Smooth muscle cell of bladder (primary cell): ENCODE results near the gene HSFX2. TPM values are rescaled to one million over a fixed set of nuclear protein-coding genes. Genes with fewer than 3 reads are reported as not detected.

Source experiments
- total RNA-seq: library from RNA; depleted of rRNA; stranded (reverse); fragments of >200 nt; gene quantifications from 2 replicates; pipeline ENCODE4 v1.2.3, GENCODE V29; 2014

The HSFX2 gene, protein sequence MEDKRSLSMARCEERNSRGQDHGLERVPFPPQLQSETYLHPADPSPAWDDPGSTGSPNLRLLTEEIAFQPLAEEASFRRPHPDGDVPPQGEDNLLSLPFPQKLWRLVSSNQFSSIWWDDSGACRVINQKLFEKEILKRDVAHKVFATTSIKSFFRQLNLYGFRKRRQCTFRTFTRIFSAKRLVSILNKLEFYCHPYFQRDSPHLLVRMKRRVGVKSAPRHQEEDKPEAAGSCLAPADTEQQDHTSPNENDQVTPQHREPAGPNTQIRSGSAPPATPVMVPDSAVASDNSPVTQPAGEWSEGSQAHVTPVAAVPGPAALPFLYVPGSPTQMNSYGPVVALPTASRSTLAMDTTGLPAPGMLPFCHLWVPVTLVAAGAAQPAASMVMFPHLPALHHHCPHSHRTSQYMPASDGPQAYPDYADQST
- total RNA-seq, result 0.14 and 0.28 TPM in 2 replicates

DNA sequence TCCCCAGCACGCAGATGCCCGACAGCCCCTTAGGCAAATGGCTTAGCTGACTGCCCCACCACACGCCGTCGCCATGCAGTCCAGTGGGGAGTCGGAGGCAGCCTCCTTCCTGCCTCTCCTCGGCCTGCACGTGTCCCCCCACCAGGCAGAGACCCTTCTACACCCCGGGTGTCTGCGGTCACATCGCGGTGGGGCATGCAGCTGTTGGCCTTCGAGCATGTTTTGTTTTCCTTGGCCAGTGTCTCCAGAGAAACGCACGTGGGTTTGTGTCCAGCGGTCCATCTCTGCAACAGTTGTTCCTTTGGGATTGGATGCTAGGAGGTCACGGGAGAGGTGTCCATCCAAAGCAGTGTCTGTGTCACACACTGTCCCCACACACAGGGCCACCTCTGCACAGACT lies at the start of gene HSFX2:
TSS of gene HSFX2 (minus strand) at position 101 of the 400 bp plus-strand sequence. CDS start 614 bp downstream, outside the sequence.

DNA sequence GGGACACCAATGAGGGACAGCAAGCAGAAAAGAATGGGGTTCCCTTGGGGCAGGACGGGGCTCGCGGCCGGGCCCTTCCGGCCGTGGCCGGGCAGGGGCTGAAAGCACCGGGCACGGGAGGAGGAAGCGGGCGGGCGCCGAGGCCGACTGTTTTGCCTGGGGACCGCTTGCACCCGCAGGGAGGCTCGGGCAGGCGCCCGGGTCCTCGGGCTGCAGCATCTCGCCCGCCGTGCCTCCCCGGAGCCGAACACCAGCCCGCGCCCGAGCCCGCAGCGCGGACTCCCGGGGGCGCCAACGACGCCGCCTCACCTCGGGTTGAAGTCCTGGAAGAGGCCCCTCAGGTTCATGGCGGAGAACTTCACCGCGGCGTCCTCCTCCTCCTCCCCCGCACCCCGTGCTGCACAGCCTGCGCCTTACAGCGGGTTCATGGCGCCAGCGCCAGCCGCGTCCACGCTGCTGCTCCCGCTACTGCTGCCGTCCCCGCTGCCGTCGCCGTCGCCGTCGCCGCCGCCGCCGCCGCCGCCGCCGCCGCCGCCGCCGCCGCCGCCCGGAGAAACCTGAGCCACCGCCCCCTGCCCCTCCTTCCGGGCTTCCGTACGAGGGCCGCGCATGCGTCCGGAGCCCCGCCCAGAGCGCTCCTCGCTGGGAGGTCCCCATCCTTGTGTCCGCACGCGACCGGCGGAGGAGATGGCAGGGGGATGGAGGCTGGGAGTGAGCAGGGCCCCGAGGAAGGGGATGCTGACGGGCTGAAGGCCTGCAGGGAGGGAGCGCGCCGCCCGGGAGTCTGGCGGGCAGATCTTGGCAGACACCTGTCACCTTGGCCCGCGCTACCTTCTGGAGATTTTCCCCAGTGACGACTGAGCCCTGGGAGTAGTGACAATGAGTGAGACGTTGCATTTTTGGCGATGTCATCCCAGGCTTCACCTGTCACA lies 36.4 kb upstream of the HSFX2 start, which contains the start of gene TMEM185A:
TSS of gene TMEM185A (minus strand) at position 559 of the 932 bp plus-strand sequence. CDS start at position 347, 212 bp downstream.

GRCh38 chrX:149587359-149587758 lies 7.8 kb downstream of the HSFX2 start, which contains the start of gene MAGEA9B:
TSS of gene MAGEA9B (minus strand) at chrX:149587459. CDS start at chrX:149583179, 4,280 bp downstream.

GRCh38 chrX:149549701-149550100 lies 45.4 kb downstream of the HSFX2 start, which contains the start of gene HSFX3:
TSS of gene HSFX3 (minus strand) at chrX:149549924. CDS start at chrX:149549852, 72 bp downstream.

Other genes with a start within 250 kb of the HSFX2 start
- 30.4 and 41.2 TPM in 2 replicates for gene IDS, start 90.0 kb downstream of the HSFX2 start, total RNA-seq
- 14.5 and 17.2 TPM in 2 replicates for gene EOLA1, start 54.3 kb downstream of the HSFX2 start, total RNA-seq
- not detected in 2 replicates for gene HSFX3, start 45.4 kb downstream of the HSFX2 start, total RNA-seq
- 0.14 TPM in 1 of 2 replicates, not detected in the other for gene MAGEA9B, start 7.9 kb downstream of the HSFX2 start, total RNA-seq
- 14.8 and 20.3 TPM in 2 replicates for gene TMEM185A, start 36.5 kb upstream of the HSFX2 start, total RNA-seq
- under 0.01 and 0.09 TPM in 2 replicates for gene MAGEA11, start 116.7 kb upstream of the HSFX2 start, total RNA-seq
- 0.37 and 0.71 TPM in 2 replicates for gene HSFX1, start 178.8 kb upstream of the HSFX2 start, total RNA-seq
- gene MAGEA9, start 186.6 kb upstream of the HSFX2 start, total RNA-seq, result not detected in 2 replicates